Nephron progenitor cell (in vitro differentiated cells): Measurements from ENCODE around the gene ANGPTL4.

ENCODE experiments used
- DNase-seq: peaks from one replicate; pipeline ENCODE4 v3.0.0; 2021
- H3K27ac Mint-ChIP-seq: 2 replicates; pipeline ENCODE4 v1.8.0; 2021; ENCODE audit warnings: mild to moderate bottlenecking, moderate library complexity, mixed read lengths
- H3K27me3 Mint-ChIP-seq: 2 replicates; pipeline ENCODE4 v1.8.0; 2021; ENCODE audit warnings: mild to moderate bottlenecking, low read depth, mixed read lengths; ENCODE audit not compliant: poor library complexity
- H3K36me3 Mint-ChIP-seq: 2 replicates; pipeline ENCODE4 v1.8.0; 2021; ENCODE audit warnings: low read depth, mixed read lengths
- H3K4me1 Mint-ChIP-seq: 2 replicates; pipeline ENCODE4 v1.8.0; 2021; ENCODE audit warnings: mixed read lengths
- H3K4me3 Mint-ChIP-seq: 2 replicates; pipeline ENCODE4 v1.8.0; 2021; ENCODE audit warnings: mild to moderate bottlenecking, moderate library complexity, mixed read lengths
- H3K9me3 Mint-ChIP-seq: 2 replicates; pipeline ENCODE4 v1.8.0; 2021; ENCODE audit warnings: mild to moderate bottlenecking, moderate library complexity, mixed read lengths
- TF ChIP-seq, protein P1 (sequence below): fragments of 200-600 bp; sonication (generic); IDR thresholded peaks from 2 replicates; pipeline ENCODE4 v1.5.0; 2021; ENCODE audit warnings: antibody characterized with exemption

ANGPTL4 gene

DNA sequence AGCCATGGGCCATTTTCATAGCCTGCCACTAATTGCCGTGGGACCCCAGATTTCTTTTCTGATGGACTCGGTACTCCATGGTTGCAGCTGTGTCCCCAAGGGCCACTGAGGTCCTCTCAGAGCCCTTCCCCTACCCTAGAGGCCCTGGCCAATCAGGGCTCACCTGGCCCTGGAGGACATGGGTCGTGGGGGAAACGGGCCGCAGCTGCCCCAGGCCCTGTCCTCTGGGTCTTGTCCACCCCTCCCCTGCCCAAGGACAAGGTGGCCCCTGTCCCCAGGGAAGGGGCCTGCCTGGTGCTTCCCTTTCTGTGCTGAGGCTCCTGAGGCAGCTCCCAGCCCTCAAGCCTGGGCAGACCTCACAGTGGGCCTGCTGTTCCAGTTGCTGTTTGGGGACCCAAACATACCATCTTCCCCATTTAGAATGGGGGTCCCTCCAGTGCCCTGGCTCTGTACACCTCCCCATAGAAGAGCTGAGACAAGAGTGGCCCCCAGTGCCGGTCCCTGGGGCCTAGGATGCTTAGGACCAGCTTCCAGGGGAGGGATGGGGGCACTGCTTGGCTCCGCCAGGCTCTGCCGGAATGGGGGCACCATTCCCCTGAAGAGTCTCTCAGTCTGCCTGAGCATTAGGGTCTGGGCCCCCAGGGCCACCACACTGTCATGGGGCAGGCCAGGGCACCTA is 29.4 kb downstream of the ANGPTL4 start:
- Mint-ChIP-seq H3K27ac (no peak overlapping the region), H3K9me3 (no peaks in the 10 kb centered on the region)

DNA sequence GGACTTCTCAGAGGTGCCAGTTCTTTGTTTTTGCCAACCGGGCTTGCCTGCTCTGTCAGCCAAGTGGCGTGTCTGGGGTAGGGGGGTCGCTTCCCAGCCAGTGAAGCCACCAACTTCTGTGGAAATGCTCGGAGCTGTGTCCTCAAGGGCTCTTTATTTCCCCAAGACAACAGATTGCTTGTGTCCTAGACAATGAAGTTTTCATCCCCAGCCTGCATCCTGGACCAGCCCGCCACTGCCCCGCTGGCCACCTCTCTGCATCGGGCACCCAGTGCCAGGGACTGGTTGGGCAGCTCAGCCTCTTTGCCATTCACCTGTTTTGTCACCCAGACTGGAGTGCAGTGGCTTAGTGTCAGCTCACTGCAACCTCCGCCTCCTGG is 29.9 kb downstream of the ANGPTL4 start:
- H3K4me3 Mint-ChIP-seq, result no peak overlapping the region
- peaks cover 69% of the 10 kb centered on the region for H3K4me1 Mint-ChIP-seq
- H3K27ac Mint-ChIP-seq, result peak overlapping the region; percentile 81

More for the DNA sequence above, 29.4 kb downstream of the ANGPTL4 start:
- no peaks in the 10 kb centered on the region for H3K36me3 Mint-ChIP-seq
- DNase-seq, result no peak
- no peaks in the 10 kb centered on the region for H3K27me3 Mint-ChIP-seq
- H3K4me1 Mint-ChIP-seq, result peaks cover 65% of the 10 kb centered on the region
- H3K4me3 Mint-ChIP-seq, result peak overlapping the region; percentile 24
- TF ChIP-seq, protein P1, sequence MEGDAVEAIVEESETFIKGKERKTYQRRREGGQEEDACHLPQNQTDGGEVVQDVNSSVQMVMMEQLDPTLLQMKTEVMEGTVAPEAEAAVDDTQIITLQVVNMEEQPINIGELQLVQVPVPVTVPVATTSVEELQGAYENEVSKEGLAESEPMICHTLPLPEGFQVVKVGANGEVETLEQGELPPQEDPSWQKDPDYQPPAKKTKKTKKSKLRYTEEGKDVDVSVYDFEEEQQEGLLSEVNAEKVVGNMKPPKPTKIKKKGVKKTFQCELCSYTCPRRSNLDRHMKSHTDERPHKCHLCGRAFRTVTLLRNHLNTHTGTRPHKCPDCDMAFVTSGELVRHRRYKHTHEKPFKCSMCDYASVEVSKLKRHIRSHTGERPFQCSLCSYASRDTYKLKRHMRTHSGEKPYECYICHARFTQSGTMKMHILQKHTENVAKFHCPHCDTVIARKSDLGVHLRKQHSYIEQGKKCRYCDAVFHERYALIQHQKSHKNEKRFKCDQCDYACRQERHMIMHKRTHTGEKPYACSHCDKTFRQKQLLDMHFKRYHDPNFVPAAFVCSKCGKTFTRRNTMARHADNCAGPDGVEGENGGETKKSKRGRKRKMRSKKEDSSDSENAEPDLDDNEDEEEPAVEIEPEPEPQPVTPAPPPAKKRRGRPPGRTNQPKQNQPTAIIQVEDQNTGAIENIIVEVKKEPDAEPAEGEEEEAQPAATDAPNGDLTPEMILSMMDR, result no peak

DNA sequence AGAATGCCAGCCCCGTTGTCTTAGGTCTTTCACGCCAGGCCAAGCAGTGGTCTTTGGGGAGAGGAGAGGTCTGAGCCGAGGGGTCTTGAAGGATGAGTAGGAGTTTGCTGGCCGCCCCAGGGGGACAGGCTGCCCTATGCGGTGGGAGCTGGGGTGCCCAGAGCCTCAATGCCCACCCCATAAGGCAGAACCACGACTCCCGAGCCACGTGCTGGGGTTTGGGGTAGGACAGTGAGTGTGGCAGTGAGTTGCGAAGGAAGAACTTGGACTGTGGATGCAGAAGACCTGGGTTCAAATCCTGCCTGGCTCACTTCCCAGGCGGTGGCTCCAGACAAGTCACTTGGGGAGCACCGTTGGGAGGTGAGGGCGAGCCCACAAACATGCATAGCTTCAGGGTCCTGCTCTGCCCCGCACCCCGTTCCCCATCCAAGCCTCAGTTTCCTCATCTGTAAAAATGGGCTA is 31.7 kb downstream of the ANGPTL4 start:
- Mint-ChIP-seq H3K36me3 (peaks cover 10% of the 10 kb centered on the region), H3K4me3 (no peak overlapping the region), H3K9me3 (no peaks in the 10 kb centered on the region), H3K4me1 (peaks cover 78% of the 10 kb centered on the region), H3K27me3 (no peaks in the 10 kb centered on the region), H3K27ac (peak overlapping the region; percentile 80)
- TF ChIP-seq, protein P1, result no peak
- no peak for DNase-seq

More for the DNA sequence above, 29.9 kb downstream of the ANGPTL4 start:
- Mint-ChIP-seq H3K27me3 (no peaks in the 10 kb centered on the region), H3K9me3 (no peaks in the 10 kb centered on the region), H3K36me3 (no peaks in the 10 kb centered on the region)
- TF ChIP-seq, protein P1, result no peak
- DNase-seq, result no peak

DNA sequence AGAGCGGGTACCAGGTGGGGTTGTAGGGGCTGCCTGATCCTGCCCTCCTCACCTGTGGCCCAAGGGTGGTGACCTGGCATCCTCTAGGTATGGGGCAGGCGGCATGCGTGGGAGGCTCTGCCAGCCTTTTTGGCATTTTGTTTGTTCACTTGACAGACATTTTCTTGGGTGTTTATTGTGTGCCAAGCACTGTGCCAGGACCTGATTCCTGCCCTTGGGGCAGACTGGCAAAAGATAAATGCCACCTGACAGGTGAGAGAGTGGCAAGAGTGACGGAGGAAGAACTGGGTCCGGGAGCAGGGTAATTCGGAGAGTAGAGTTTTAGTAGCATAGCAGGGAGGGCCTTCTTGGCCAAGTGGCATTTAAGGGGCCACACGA is 32.2 kb downstream of the ANGPTL4 start:
- H3K36me3 Mint-ChIP-seq, result peaks cover 10% of the 10 kb centered on the region
- peaks cover 73% of the 10 kb centered on the region for H3K4me1 Mint-ChIP-seq
- no peak overlapping the region for H3K4me3 Mint-ChIP-seq
- TF ChIP-seq, protein P1, result no peak
- H3K27ac Mint-ChIP-seq, result peak overlapping the region; percentile 81
- H3K27me3 Mint-ChIP-seq, result no peaks in the 10 kb centered on the region
- no peak for DNase-seq
- no peaks in the 10 kb centered on the region for H3K9me3 Mint-ChIP-seq

DNA sequence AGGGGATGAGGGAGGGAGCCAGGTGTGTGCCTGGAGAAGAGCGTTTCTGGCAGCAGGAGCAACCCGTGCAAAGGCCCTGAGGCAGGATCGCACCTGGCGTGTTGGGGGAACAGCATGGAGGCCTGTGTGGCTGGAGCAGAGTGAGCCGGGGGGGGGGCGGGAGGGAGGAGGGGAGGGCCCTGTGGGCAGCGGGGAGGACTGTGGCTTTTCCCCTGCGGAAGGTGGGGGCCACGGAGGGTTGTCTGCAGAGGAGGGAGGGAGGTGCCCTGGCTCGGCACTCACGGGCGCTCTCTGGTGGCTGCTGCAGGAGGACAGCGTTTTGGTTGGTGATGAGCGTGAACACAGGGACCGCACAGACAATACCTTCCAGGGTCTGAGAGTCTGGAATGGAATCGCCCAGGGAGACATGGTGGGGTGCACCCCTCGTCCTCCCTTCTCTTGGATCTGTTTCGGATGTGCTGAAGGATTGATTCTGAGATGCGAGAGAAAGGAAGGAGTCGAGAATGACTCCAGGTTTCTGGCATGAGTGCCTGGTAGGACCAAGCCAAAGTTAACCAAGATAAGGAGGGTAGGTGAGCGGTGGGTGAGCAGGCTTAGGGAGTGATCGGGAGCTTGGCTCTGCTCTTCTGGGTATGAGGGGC is 32.7 kb downstream of the ANGPTL4 start:
- Mint-ChIP-seq H3K36me3 (peaks cover 12% of the 10 kb centered on the region), H3K4me1 (peaks cover 71% of the 10 kb centered on the region), H3K27me3 (no peaks in the 10 kb centered on the region), H3K4me3 (peak overlapping the region; percentile 71), H3K27ac (peak overlapping the region; percentile 99), H3K9me3 (no peaks in the 10 kb centered on the region)
- TF ChIP-seq, protein P1, result peak; percentile 35
- peak; percentile 66 for DNase-seq
